NAMALWA (cell line): ENCODE data around the gene LRRC32.

Experiments used
- DNase-seq: peaks from one replicate; pipeline ENCODE4 v3.0.0-alpha.2; 2015; ENCODE audit warnings: low spot score

The LRRC32 gene

DNA sequence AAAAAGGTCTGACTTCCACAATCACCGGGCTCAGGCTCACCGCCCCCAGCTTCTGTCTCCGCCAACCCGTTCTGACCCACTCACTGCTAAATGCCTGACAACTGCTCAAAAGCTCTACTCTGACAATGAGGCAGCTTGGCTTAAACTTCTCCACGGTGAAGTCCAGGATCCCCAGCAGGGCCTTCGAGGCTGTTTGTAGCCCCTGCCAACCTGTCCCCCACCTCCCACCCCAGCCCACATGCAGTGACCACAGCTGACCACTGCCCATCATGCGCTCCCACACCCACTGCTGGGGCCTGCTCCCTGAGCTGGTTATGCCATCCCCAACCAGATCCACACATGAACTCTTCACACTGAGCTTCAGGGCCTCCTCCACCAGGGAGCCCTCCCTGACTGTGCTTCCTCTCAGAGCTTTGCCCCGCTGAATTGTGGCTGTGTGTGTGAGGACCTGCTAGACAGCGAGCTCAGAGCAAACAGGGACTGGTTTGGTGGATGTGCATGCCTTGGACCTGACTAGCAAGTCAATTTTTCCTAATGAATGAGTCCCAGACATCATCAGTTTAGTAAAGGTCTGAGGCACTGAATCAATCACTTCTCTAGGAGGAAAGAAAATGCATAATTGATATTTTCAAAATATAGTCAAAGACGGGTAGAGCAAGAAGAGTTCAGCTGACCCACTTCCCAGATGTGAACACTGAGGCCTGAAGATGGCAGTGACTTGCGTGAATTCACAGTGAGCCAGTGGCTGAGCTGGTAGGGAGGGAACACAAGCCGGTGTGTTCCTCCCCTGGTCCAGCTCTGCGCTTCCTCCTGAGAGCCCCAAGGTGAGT, 7.7 kb downstream of the LRRC32 start:
- no peak for DNase-seq

DNA sequence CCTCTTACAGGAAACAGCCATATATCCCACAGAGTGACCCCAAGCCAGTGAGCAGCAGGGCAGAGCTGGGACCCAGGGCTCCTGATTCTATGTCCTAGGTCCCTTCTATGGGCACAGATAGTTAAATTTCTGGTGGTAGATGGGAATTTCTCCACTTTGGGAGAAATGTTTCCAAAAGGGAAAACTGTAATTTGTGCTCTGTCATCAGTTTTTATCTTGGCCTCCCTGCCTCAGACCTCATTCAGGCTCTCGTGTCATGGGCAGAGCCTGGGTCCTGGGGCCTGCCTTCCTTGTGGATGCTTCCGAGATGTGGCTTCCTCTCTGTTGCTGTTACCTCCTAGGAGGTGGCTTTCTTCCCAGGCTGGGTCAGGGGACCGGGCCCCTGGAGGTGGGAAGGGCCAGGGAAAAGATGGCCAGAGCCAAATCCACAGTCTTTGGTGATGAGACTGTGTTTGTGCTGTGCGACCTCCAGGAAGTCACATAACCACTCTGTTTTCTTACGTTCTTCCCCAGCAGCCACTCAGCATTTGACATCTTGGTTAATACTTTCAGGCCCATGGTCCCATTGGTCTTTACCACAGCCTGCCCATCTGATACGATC, 8.6 kb downstream of the LRRC32 start:
- DNase-seq = no peak

DNA sequence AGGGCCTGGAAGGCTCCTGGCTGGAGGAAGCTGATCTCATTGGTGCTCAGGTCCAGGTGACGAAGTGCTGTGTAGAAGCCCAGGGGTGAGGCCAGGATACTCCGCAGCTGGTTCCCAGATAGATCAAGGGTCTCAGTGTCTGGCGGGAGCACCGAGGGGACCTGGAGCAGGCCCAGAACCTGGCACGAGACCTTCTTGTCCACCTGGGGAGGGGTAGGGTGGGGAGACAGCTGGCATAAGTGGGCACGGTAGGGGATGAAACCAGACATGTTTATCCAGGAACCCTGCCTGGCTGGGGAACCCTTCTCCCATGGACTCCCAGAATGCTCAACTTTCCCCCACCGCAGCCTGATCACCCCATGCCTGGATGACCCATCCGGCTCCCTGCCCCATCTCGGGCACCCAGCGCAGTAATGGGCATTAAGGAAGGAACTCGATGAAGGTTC, 9.2 kb downstream of the LRRC32 start:
- DNase-seq = no peak

DNA sequence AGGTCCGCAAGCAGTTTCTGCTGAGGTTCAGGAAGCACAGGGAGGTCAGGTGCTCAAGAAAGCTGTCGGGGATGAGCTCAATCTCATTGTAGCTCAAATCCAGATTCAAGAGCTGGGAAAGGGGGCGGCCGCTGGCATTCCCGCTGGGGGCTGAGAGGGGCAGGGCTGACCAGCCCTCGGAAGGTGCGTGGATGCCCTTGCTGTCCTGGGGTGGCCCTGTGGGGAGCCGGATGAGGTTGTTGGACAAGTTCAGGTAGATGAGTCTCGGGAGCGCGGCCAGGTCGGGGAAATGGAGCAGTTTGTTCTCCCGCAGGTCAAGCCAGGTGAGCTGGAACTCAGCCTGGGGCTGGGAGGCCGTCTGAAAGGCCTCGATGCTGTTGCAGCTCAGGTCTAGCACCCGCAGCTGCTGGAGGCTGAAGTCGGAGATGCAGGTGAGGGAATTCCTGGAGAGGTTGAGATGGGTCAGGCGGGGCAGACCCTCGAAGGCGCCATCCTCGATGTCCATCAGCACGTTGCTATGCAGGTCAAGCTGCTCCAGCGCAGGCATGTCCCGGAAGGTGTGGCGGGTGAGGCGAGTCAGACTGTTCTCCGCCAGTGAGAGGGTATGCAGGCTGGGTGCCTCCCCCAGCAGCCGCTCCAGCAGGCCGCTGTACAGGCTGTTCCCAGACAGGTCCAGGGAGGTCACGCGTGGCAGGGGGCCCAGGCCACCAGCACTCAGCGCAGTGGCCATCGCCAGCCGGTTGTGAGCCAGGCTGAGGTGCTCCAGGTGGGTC, 9.8 kb downstream of the LRRC32 start:
- no peak for DNase-seq

DNA sequence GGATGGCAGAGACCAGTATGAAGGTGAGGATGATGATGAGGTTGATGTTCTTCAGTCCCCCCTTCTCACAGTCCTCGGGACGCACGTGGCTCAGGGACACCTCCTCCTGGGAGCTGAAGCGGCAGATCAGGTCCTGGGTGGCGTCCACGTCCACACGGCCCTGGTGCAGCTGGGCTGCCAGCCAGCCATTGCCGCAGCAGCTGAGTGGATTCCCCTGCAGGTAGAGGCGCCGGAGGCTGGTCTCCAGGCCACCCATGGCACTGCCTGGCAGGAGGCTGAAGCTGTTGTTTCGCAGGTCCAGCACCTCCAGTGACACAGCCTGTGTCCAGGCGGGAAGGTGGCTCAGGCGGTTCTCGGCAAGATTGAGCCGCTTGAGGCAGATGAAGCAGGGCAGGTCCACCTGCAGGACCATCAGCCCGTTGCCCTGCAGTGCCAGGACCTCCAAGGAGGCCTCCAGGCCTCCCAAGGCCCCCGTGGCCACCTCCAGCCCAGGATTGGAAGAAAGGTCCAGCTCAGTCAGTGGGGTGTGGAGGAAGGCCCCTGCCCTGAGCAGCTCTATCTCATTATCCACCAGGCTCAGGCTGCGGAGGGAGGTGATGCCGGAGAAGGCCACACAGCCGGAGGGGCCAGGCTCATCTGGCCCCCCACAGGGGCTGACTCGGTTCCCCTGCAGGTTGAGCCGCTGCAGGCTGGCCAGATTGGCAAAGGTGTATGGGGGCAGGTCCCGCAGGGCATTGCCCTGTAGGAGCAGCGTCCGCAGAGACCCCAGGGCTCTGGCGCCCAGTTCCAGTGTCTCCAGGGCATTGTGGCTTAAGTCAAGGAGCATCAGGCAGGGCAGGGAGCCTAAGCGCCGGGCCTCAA, 10.6 kb downstream of the LRRC32 start:
- DNase-seq = no peak

DNA sequence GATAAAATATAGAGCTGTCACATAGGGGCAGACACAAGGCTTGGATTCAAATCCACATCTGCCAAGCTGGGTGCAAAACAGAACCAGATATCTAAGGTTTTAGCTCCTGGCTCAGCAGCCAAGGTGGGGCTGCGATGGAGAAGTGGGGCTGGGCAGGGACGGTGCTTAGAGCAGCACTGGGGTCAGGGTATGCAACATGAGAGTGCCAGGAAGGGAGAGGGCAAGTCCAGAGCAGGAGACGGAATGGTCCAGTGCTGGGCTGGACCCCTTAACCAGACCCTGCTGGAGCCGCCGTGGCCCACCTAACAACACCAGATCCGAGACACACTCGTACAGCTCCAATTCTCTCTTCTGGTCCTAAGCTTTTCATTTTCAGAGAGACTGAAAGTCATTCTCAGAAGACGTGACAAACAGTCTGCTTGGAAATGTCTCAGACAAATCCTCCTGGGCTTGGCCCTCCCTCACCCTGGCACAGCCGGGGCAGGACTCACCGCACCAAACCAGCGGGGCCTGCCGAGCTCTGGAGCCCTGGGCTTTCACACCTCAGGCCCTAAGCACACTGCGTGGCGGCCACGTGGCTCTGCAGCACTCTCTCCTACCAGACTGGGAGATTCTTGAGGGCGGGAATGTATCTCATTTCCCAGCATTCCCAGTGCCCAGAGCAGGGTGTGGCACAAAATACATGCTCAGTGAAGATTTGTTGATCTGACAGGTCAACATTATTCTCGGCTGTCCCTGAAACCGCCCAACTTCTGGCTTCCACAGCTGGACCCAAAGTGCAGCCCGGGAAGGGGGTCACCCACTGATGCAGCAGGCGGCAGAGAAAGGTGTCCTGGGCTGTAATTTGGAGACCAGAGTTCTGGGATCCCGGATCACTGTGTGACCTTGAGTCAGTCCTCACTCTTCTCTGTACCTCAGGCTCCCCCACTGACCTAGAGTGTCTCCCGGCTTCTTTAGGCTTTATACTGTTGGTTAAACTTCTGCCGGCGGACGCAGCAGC, 11.6 kb downstream of the LRRC32 start:
- DNase-seq = no peak

DNA sequence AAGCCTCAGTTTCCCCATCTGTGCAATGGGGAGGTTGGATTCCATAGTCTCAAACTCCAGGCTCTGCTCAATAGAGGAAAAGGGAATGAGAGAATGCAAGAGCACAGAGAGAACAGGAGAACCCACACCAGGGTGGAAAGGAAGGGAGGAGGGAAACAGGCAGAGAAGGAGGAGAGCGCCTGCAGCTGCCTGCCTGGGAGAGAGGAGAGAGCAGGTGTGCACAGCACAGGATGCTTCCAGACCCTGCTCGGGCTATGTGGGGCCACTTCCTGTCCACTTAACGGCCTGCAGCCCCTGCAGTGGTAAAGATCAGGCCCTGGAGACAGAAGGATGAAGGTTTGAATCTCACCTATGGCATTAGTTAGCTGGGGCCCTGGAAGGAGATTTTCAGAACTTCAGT, 12.3 kb downstream of the LRRC32 start:
- no peak for DNase-seq

DNA sequence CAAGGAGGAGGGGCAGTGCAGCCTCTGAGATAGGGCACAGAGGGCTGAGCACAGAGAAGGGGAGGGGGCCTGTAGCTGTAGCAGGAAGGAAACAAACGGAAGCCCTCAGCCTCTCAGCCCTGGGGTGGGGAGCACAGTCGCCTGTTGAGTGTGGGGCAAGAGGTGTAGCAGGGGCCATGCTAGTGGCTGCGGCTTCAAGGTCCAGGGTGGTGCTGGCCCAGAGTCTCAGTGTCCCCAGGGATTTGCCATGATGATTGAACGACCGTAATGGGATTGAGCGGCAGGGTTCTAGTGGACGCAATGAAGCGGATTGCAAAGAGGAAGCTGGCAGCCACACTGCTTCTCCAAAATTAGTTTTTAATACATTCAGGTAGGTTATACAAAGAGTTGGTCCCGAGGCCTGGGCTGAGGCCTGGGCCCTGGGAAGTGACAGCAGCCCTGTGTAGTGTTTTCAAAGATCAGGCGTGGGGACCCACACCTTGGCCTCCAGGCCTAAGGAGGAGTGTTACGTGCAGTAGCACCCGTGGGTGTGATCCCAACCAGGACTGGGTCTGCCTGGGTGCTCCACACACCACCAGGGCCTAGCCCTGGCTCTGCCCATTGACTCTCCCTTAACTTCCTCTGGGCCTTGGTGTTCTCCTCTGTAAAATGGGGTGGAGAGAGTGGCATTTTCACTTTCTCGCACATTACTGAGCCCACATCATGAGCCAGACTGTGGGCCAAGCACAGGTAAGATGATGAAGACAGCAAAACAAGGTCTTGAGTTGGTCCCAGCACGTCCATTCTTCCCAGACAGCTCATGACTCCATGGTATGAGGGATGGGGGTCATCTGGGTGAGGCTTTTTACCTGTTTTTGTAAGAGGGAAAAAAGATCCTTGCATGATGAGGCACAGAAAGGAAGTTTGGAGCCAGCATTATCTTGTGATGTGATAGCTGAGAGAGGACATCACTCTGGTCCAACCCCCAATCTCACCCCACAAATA, 13.1 kb downstream of the LRRC32 start:
- no peak for DNase-seq

DNA sequence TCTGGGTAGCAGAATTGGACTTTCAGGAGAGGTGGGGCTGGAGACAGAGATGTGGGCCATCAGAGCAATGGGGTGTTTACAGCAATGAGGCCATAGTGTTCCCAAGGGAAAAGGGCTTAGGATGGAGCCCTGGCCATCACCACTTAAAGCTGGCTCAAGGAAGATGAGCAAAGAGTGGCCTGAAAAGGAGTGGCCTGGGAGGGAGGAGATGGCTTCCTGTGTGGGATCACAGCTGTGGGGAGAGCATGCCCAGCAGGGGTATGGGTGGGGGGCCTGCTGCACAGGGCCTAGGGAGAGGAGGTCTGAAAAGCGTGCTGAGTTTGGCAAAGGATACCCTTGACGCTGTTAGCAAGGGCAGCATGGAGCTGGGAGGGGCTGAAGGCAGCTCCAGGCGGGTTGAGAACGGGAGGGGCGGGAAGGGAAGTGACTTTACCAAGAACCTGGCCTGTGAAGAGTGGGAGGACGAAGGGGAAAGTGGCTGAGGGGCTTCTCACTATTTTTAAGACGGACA, 13.9 kb downstream of the LRRC32 start:
- DNase-seq = no peak

DNA sequence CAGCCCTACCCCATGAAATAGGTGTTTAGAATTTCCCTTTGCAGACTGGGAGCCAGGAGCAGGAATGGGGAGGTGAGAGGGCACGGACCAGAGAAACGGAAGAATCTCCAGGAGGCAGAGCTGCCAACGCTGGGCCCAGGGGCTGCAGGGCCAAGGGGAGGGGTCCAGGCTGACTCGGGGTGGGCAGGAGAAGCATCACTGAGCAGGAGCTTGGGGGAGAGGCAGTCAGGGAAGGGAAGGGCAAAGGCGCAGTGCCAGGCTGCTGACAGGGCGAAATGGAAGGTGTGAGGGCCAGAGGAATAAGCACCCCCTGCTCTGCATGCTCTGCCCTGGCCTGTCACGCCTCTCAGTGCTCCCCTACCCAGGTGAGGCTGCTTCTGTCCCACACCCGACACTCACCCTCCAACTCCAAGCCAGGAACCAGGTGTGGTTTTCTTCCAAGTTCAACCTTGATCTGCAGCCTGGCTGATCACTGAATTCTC, 14.5 kb downstream of the LRRC32 start:
- no peak for DNase-seq

DNA sequence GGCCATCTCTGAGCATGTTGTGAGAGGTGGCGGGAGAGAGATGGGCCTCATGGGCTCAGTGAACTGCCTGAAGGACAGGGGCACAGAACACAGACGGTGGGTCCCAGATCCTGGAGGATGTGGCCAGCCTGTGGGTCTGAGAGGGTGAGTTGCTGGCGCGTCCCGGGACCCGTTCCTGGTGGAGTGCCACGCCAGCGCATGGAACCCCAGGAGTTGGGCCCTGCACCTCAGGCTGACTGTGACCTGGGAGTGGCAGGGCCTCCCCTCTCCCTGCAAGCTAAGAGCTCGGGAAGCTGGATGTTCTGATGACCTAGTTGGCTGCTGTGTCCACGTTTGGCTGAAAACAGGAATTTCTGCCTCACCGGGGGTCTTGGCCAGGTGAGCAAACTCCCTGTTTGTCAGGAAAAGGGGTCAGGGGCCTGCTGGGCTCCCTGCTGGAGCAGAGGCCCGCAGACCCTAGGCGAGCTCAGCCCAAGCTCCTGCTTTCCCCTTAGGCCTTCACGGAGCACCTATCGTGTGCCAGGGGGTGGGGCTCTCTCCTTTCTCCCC, 15.0 kb downstream of the LRRC32 start:
- DNase-seq = no peak

DNA sequence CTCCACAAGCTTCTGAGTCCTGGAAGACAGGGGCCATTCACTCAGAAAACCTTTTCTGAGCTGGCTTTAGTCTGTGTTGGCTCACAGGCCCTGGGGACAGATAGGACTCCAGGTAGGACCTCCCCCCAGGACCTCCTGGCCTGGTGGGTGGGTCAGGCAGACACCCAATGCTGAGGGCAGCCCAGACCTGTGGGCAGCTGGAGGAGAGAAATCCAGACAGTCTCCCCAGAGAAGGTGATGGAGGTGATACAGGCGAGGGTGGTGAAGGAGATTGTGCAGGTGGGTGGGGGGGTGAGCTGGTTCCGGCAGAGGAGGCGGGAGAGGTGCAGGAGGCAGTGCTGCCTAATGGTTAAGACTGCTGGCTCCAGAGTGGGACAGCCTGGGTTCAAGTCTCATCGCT, 15.6 kb downstream of the LRRC32 start:
- no peak for DNase-seq

DNA sequence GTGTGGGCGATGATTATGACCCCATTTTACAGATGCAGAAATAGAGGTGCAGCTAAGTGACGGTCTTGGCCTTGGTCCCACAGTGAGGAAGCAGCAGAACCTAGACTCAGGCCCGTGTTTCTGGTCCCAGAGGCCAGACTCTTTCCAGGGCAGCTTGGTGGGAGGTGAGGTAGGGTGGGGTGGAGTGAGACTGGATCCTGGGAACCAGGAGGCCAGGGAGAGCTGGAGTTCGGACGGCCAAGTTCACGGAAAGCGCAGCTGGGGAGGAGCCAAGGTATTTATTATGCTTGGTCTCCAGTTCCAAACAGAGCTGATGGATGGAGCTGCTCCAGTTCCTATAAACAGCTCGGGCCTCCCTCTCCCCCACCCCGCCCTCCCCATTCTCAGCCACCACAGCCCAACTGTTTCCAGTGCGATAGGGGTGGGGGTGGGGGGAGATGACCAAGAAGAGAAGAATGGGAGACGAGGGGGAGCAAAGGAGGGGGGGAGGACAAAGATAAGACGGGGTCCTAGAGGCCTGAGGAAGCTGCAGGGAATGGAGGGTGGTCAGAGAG, 16.2 kb downstream of the LRRC32 start:
- no peak for DNase-seq

DNA sequence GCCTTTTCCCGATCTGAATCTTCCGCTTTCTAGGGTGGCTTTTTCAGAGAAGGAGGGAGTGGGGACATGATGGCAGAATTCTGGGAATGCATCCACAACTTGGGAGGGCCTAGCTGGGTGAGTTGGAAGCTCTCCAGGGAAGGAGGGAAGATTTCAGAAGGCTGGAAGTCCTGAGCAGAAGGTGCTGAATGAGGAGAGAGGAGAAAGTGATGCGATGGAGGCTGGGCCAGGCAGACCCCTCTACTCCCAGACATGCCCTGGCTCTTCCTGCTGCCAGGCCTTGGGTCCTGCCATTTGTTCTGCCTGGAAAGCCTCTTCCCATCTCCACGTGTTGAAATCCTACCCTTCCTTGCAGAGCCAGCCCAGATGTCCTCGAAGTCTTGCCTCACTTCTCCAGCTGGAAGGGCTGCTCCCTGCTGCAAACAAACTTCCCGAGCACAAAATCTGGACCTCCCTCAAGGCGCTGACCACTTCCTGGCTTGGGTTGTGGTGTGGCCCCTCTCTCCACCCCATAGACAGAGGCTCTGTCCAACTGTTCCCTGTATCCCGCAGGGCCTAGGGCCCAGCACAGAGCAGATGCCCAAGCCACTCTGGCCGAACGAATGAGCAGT, 16.8 kb downstream of the LRRC32 start:
- DNase-seq = no peak

DNA sequence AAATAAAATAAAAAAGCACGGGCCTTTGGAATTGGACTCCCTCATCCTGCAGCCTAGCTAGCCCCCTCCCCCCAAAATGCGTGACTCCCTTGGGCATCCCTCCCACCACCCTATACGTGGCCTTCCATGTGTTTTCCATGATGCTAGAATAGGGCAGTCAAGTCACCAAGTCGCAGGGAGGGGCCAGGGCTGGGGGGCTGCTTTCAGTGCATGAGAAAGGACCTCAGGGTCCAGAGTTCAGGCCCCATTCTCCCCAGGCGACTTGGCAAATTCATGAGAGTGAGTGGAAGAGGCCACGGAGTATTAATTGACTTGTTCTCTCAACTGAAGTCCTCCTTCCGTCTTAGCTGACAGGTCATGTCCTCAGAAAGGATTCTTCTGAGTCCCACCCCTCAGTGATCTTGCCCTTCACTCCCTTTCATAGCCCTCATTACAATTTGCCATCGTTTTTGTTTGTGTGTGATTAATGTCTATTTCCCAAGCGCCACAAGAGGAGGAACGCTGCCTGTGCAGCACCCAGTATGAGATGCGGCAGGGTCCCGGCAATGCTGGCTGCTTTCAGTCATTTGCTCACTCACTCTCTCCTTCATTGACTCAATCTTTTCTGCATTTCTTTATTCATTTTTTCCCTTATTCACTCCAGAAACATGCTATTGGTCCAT, 17.4 kb downstream of the LRRC32 start:
- no peak for DNase-seq

DNA sequence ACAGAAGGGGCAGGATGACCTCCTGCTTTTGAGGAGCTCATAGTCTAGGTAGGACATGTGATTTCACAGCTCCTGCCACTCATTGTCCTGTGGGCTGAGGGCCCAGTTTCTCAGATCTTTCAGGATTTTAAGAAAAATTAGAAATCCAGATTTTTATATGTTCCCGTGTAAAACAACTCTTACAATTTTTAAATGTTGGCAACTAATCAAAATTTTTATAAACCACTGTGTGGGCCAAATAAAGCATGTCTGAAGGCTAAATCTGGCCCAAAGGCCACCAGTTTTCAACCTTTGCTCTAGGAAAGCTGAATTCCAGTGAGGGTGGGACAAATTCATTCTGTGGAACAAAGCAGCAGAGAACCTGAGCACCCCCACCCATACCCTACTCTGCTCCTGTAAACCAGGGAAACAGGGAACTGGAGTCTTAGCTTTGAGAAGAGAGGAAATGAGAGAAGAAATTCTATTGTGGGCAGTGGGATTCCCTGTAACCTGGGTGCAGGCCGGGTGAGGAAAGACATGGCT, 20.6 kb downstream of the LRRC32 start:
- no peak for DNase-seq

DNA sequence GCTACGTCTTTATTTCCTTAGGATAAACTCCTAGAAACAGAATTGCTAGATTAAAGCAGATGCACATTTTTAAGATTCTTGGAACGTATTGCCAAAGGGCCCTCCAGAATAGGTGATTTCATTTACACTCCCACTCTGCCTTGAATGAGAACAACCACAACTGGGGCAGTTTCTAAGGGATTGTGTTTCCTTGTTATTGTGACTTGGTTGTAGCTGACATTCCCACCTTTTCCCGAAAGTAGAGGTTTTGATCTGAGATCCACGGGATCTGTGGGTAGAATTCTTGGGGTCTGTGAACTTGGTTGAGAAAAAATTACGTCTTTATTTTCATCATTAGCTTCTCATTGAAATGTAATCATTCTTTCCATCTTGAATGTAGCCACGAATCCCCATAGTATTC, 21.5 kb downstream of the LRRC32 start:
- no peak for DNase-seq
